ENCODE data around the gene PRSS56.

DNA sequence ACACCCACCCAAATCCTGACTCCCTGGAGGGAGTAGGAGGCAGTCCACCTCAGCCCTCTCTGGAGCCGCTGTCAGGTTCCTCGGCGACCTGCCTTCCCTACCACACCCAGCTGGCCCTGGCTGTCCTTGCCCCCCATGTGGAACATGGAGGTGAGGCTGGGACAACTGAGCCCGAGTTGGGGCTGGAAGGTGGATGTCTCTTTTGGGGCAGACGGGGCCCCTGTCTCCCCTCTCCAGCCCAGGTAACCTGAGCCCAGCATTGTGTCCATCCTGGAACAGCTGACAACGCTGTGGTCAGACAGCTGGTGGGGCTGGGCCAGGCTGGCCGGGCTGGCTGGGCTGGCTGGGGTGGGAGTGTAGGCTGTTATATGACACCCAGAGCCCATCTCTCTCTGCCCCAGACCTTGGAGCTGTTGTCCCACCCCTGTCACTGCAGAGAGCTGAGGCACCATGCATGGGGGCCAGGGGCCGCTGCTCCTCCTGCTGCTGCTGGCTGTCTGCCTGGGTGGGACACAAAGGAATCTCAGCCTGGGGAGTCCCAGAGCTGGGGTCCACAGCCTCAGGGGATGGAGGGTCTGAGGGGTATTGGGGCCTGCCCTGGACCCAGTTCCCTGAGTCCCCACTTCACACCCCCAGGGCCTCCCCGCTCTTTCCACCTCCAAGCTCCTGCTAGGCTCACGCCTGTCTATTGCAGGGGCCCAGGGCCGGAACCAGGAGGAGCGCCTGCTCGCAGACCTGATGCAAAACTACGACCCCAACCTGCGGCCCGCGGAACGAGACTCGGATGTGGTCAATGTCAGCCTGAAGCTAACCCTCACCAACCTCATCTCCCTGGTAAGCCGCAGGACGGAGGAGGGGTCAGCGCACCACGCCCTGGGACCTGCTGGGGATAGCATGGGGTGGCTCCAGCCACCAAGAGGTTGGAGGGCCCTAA is 19.4 kb downstream of the PRSS56 start, which contains the start of gene CHRNG:
- TF ChIP-seq, protein P1, sequence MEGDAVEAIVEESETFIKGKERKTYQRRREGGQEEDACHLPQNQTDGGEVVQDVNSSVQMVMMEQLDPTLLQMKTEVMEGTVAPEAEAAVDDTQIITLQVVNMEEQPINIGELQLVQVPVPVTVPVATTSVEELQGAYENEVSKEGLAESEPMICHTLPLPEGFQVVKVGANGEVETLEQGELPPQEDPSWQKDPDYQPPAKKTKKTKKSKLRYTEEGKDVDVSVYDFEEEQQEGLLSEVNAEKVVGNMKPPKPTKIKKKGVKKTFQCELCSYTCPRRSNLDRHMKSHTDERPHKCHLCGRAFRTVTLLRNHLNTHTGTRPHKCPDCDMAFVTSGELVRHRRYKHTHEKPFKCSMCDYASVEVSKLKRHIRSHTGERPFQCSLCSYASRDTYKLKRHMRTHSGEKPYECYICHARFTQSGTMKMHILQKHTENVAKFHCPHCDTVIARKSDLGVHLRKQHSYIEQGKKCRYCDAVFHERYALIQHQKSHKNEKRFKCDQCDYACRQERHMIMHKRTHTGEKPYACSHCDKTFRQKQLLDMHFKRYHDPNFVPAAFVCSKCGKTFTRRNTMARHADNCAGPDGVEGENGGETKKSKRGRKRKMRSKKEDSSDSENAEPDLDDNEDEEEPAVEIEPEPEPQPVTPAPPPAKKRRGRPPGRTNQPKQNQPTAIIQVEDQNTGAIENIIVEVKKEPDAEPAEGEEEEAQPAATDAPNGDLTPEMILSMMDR (IDR thresholded peaks at IDR 0.05; ENCODE audit: insufficient read depth, low read depth, low read length) = no peak
- no peak for TF ChIP-seq EZH2 (IDR thresholded peaks at IDR 0.05; ENCODE audit: insufficient read depth, low read length)
